Parathyroid adenoma (tissue), 2 donors: ENCODE data around the gene CEP120.

Experiments
- H2AFZ ChIP-seq: fragments of 300-600 bp; sonication (generic); one replicate; pipeline ENCODE4 v1.7.0; 2017; ENCODE audit warnings: antibody characterized with exemption, mild to moderate bottlenecking
- H3K27ac ChIP-seq: fragments of 300-600 bp; sonication (generic); one replicate; pipeline ENCODE4 v1.7.0; 2017
- H3K27me3 ChIP-seq: fragments of 300-600 bp; sonication (generic); one replicate; pipeline ENCODE4 v1.7.0; 2017; ENCODE audit warnings: low read length; ENCODE audit not compliant: control insufficient read depth, insufficient read depth
- H3K36me3 ChIP-seq: fragments of 300-600 bp; sonication (generic); one replicate; pipeline ENCODE4 v1.7.0; 2017; ENCODE audit warnings: low read length; ENCODE audit not compliant: control insufficient read depth, insufficient read depth
- H3K4me1 ChIP-seq: fragments of 300-600 bp; sonication (generic); one replicate; pipeline ENCODE4 v1.7.0; 2017; ENCODE audit warnings: control low read depth
- H3K4me2 ChIP-seq: fragments of 300-600 bp; sonication (generic); one replicate; pipeline ENCODE4 v1.7.0; 2017; ENCODE audit warnings: low read length
- H3K4me3 ChIP-seq: fragments of 300-600 bp; sonication (generic); one replicate; pipeline ENCODE4 v1.7.0; 2017; ENCODE audit warnings: low read depth, low read length
- H3K79me2 ChIP-seq: fragments of 300-600 bp; sonication (generic); one replicate; pipeline ENCODE4 v1.7.0; 2017; ENCODE audit warnings: control low read depth
- H3K9ac ChIP-seq: fragments of 300-600 bp; sonication (generic); one replicate; pipeline ENCODE4 v1.7.0; 2017; ENCODE audit warnings: mild to moderate bottlenecking
- H3K9me3 ChIP-seq: fragments of 300-600 bp; sonication (generic); one replicate; pipeline ENCODE4 v1.7.0; 2017; ENCODE audit warnings: low read length; ENCODE audit not compliant: control insufficient read depth
- CTCF ChIP-seq: fragments of 300-600 bp; sonication (generic); IDR thresholded peaks from one replicate; pipeline ENCODE4 v1.7.0; 2017; ENCODE audit warnings: antibody characterized with exemption, mild to moderate bottlenecking
- donor health status: primary hyperparathyroidism.

CEP120 gene

GRCh38 chr5:123456242-123456641, 33.0 kb upstream of the CEP120 start:
- TF ChIP-seq CTCF = no peak
- Histone ChIP-seq H3K27me3 (no peaks in the 10 kb centered on the region), H2AFZ (no peak overlapping the region), H3K36me3 (no peaks in the 10 kb centered on the region), H3K9ac (no peak overlapping the region), H3K4me2 (no peak overlapping the region), H3K79me2 (no peaks in the 10 kb centered on the region), H3K4me1 (no peaks in the 10 kb centered on the region), H3K4me3 (no peak overlapping the region), H3K9me3 (no peaks in the 10 kb centered on the region), H3K27ac (no peak overlapping the region)

GRCh38 chr5:123455640-123456039, 32.4 kb upstream of the CEP120 start:
- no peak for TF ChIP-seq CTCF
- Histone ChIP-seq H3K4me2 (no peak overlapping the region), H3K27me3 (no peaks in the 10 kb centered on the region), H3K36me3 (no peaks in the 10 kb centered on the region), H3K79me2 (no peaks in the 10 kb centered on the region), H2AFZ (no peak overlapping the region), H3K4me3 (no peak overlapping the region), H3K9me3 (no peaks in the 10 kb centered on the region), H3K27ac (no peak overlapping the region), H3K9ac (no peak overlapping the region), H3K4me1 (peaks cover under 1% of the 10 kb centered on the region)

GRCh38 chr5:123455095-123455494, 31.9 kb upstream of the CEP120 start:
- Histone ChIP-seq H3K27me3 (no peaks in the 10 kb centered on the region), H3K4me3 (no peak overlapping the region), H3K4me2 (no peak overlapping the region), H3K36me3 (no peaks in the 10 kb centered on the region), H3K27ac (no peak overlapping the region), H2AFZ (no peak overlapping the region), H3K79me2 (no peaks in the 10 kb centered on the region), H3K4me1 (peaks cover 5% of the 10 kb centered on the region), H3K9ac (no peak overlapping the region), H3K9me3 (no peaks in the 10 kb centered on the region)
- TF ChIP-seq CTCF = no peak

GRCh38 chr5:123454259-123454911, 31.2 kb upstream of the CEP120 start:
- H3K79me2 ChIP-seq = no peaks in the 10 kb centered on the region
- no peaks in the 10 kb centered on the region for H3K9me3 ChIP-seq
- H3K4me3 ChIP-seq = no peak overlapping the region
- H2AFZ ChIP-seq = no peak overlapping the region
- TF ChIP-seq CTCF = no peak
- peaks cover 8% of the 10 kb centered on the region for H3K4me1 ChIP-seq
- H3K27ac ChIP-seq = no peak overlapping the region
- H3K36me3 ChIP-seq = no peaks in the 10 kb centered on the region
- H3K9ac ChIP-seq = no peak overlapping the region
- no peaks in the 10 kb centered on the region for H3K27me3 ChIP-seq
- H3K4me2 ChIP-seq = no peak overlapping the region

- Histone ChIP-seq H3K4me3 (no peak overlapping the region), H3K4me1 (peaks cover 8% of the 10 kb centered on the region), H3K9ac (no peak overlapping the region), H2AFZ (no peak overlapping the region), H3K27me3 (no peaks in the 10 kb centered on the region), H3K79me2 (no peaks in the 10 kb centered on the region), H3K36me3 (no peaks in the 10 kb centered on the region), H3K9me3 (no peaks in the 10 kb centered on the region), H3K27ac (no peak overlapping the region), H3K4me2 (no peak overlapping the region)
- TF ChIP-seq CTCF = no peak
Observed at GRCh38 chr5:123452401-123452800, 29.2 kb upstream of the CEP120 start.
